HCT116 (cell line): ENCODE measurements around the gene EMX1. TPM values are rescaled to one million over a fixed set of nuclear protein-coding genes. Genes with fewer than 3 reads are reported as not detected.

ENCODE experiments used
- ATAC-seq: fragments of 200-7000 bp; cut with Tn5 transposase; 2 replicates; pipeline ENCODE4 v1.9.1; 2020; ENCODE audit warnings: mild to moderate bottlenecking, moderate library complexity
- BruUV-seq: library from RNA; stranded (reverse); fragments of 400-500 nt; replicated peaks from 2 replicates; lab custom pipeline; 2021; lab: Mats Ljungman, UMichigan
- CTCF ChIA-PET: fragments of 300-600 bp; sonication (Branson Sonifier 250); formaldehyde crosslinking; loops from one replicate; lab custom pipeline; 2021; ENCODE audit warnings: antibody characterized with exemption; lab: Charles Lee
- POLR2A ChIA-PET: fragments of 300-600, 350-600 bp; sonication (Branson Sonifier 250); formaldehyde crosslinking; loops from one replicate; lab custom pipeline; 2021; ENCODE audit warnings: antibody characterized with exemption; lab: Charles Lee
- RAD21 ChIA-PET, 2 experiments: fragments of 300-600 bp; sonication (Branson Sonifier 250); formaldehyde crosslinking; loops; one replicate each; lab custom pipeline; 2023; ENCODE audit warnings: low total read pairs in 2 of 2; ENCODE audit not compliant: uncharacterized antibody in 2 of 2, unreplicated experiment in 2 of 2, low non-redundant PET in 1 of 2; lab: Charles Lee
- DNase-seq: peaks from one replicate; pipeline ENCODE4 v3.0.0-alpha.2; 2010; ENCODE audit warnings: low read depth, low spot score
- H2AFZ ChIP-seq: fragments of 200-600 bp; shearing (Covaris generic), sonication (generic); 2 replicates; pipeline ENCODE4 v1.6.1; 2017; ENCODE audit warnings: low read depth, mixed run types, mixed read lengths, antibody characterized with exemption, low read length; ENCODE audit not compliant: poor library complexity, severe bottlenecking
- H3K27ac ChIP-seq: 2 replicates; pipeline ENCODE4 v1.5.1; 2012; ENCODE audit warnings: low read depth, low read length
- H3K27me3 ChIP-seq: fragments of 200-600 bp; sonication (generic); 2 replicates; pipeline ENCODE4 v1.6.1; 2016; ENCODE audit warnings: mixed run types, low read length, mixed read lengths; ENCODE audit not compliant: insufficient read depth
- H3K36me3 ChIP-seq, 2 experiments: fragments of 200-500 bp in 1 of 2; fragments of 200-600 bp in 1 of 2; sonication (Bioruptor generic) in 1 of 2; sonication (generic) in 1 of 2; 2 replicates each; pipeline versions ENCODE4 v1.5.1 to v1.6.1; 2014 to 2016; ENCODE audit warnings: low read length in 2 of 2, inconsistent platforms in 1 of 2, mixed read lengths in 1 of 2, mixed run types in 1 of 2; ENCODE audit not compliant: insufficient read depth in 2 of 2, control insufficient read depth in 1 of 2
- H3K4me1 ChIP-seq, 2 experiments: fragments of 200-600 bp in 1 of 2; sonication (generic) in 1 of 2; 2 replicates each; pipeline versions ENCODE4 v1.5.1 to v1.6.1; 2012 to 2017; ENCODE audit warnings: low read length in 2 of 2, inconsistent platforms in 1 of 2, mild to moderate bottlenecking in 1 of 2, mixed read lengths in 1 of 2, mixed run types in 1 of 2, moderate library complexity in 1 of 2; ENCODE audit not compliant: insufficient read depth in 2 of 2, control insufficient read depth in 1 of 2
- H3K4me2 ChIP-seq: fragments of 200-600 bp; sonication (generic); 2 replicates; pipeline ENCODE4 v1.6.1; 2017; ENCODE audit warnings: mixed run types, low read length, mixed read lengths
- H3K4me3 ChIP-seq, 2 experiments: fragments of 200-600 bp in 1 of 2; sonication (generic) in 1 of 2; replicated peaks in 1 of 2; 2 replicates each; pipeline ENCODE4 v1.5.1; 2011 to 2016; ENCODE audit warnings: low read length in 2 of 2, control low read depth in 1 of 2, low read depth in 1 of 2, mild to moderate bottlenecking in 1 of 2, mixed read lengths in 1 of 2, mixed run types in 1 of 2
- H3K79me2 ChIP-seq: fragments of 200-600 bp; sonication (generic); 2 replicates; pipeline ENCODE4 v1.6.1; 2017; ENCODE audit warnings: mild to moderate bottlenecking, mixed run types, low read length, moderate library complexity, mixed read lengths; ENCODE audit not compliant: insufficient read depth
- H3K9ac ChIP-seq: fragments of 200-600 bp; sonication (generic); 2 replicates; pipeline ENCODE4 v1.6.1; 2016; ENCODE audit warnings: low read length, mixed read lengths
- H3K9me2 ChIP-seq: fragments of 200-600 bp; sonication (generic), shearing (Covaris generic); 2 replicates; pipeline ENCODE4 v1.6.1; 2017; ENCODE audit warnings: mixed run types, mild to moderate bottlenecking, moderate library complexity; ENCODE audit not compliant: insufficient read depth
- H3K9me3 ChIP-seq, 2 experiments: fragments of 200-500 bp in 1 of 2; fragments of 200-600 bp in 1 of 2; sonication (Bioruptor generic) in 1 of 2; sonication (generic) in 1 of 2; 2 replicates each; pipeline ENCODE4 v1.6.1; 2014 to 2017; ENCODE audit warnings: low read length in 2 of 2, mixed read lengths in 2 of 2, inconsistent platforms in 1 of 2, low read depth in 1 of 2, mild to moderate bottlenecking in 1 of 2, mixed run types in 1 of 2, moderate library complexity in 1 of 2; ENCODE audit not compliant: control insufficient read depth in 1 of 2, insufficient read depth in 1 of 2
- H4K20me1 ChIP-seq: fragments of 200-600 bp; sonication (generic), shearing (Covaris generic); 2 replicates; pipeline ENCODE4 v1.6.1; 2017; ENCODE audit warnings: mixed run types, mild to moderate bottlenecking, moderate library complexity; ENCODE audit not compliant: insufficient read depth
- EZH2phosphoT487 ChIP-seq: fragments of 200-600 bp; IDR thresholded peaks from 2 replicates; pipeline ENCODE4 v1.6.1; 2018; ENCODE audit warnings: antibody characterized with exemption, borderline replicate concordance
- FOSL1 ChIP-seq: IDR thresholded peaks from 2 replicates; pipeline ENCODE4 v1.6.1; 2012; ENCODE audit warnings: low read depth
- MAX ChIP-seq: IDR thresholded peaks from 2 replicates; pipeline ENCODE4 v1.6.1; 2012
- RAD21 ChIP-seq: IDR thresholded peaks from 2 replicates; pipeline ENCODE4 v1.6.1; 2012; ENCODE audit warnings: low read depth, mild to moderate bottlenecking
- SRF ChIP-seq: IDR thresholded peaks from 2 replicates; pipeline ENCODE4 v1.6.1; 2012; ENCODE audit warnings: low read depth
- ZBTB33 ChIP-seq: IDR thresholded peaks from 2 replicates; pipeline ENCODE4 v1.6.1; 2011; ENCODE audit warnings: mild to moderate bottlenecking, low read length, moderate library complexity; ENCODE audit not compliant: insufficient replicate concordance; ENCODE audit errors: extremely low read depth
- ZFX ChIP-seq: fragments of 450-650 bp; IDR thresholded peaks from 2 replicates; pipeline ENCODE4 v1.6.1; 2017
- intact Hi-C: fragments of 100-400 bp; cut with micrococcal nuclease; formaldehyde crosslinking; loops from 2 replicates; pipeline ENCODE4 v1.10.0; 2022
- total RNA-seq: library from RNA; stranded (reverse); gene quantifications from one replicate; pipeline ENCODE4 v1.2.1, GENCODE V29; 2021; ENCODE audit not compliant: unreplicated experiment

Gene EMX1
- total RNA-seq, 1 experiment from 2014 or later = 3.1 TPM

GRCh38 chr2:72961036-72961720 is 43.9 kb downstream of the EMX1 start:
- RAD21 ChIA-PET = no interaction called here
- Histone ChIP-seq H3K27ac (no peak overlapping the region), H3K4me3 (no peak overlapping the region), H3K4me2 (no peak overlapping the region), H3K4me1 (no peaks in the 10 kb centered on the region), H3K9me3 (no peaks in the 10 kb centered on the region), H3K36me3 (no peaks in the 10 kb centered on the region), H3K9me2 (no peaks in the 10 kb centered on the region), H3K27me3 (no peaks in the 10 kb centered on the region), H2AFZ (no peak overlapping the region), H4K20me1 (no peaks in the 10 kb centered on the region), H3K79me2 (no peaks in the 10 kb centered on the region), H3K9ac (no peak overlapping the region)
- TF ChIP-seq ZBTB33 (no peak), MAX (no peak), EZH2phosphoT487 (no peak), SRF (no peak)
- ATAC-seq (no peak), DNase-seq (no peak)
- POLR2A ChIA-PET = no interaction called here
- no TSS peak for BruUV-seq
- CTCF ChIA-PET = interaction anchor here (0.7 kb wide), 1 partner anchor 13 kb away, joined by 3 read pairs; no protein-coding TSS in a partner anchor
- intact Hi-C loops = no loop called here

GRCh38 chr2:72961853-72962468 is 44.6 kb downstream of the EMX1 start:
- Histone ChIP-seq H4K20me1 (no peaks in the 10 kb centered on the region), H3K36me3 (no peaks in the 10 kb centered on the region)
- RAD21 ChIA-PET = no interaction called here
- TF ChIP-seq ZFX (no peak), RAD21 (no peak), FOSL1 (no peak)
- TF ChIP-seq, all 23 proteins: peak for 0
- DNase-seq (no peak), ATAC-seq (no peak)
- no peak overlapping the region for H3K9ac ChIP-seq
- H2AFZ ChIP-seq = no peak overlapping the region
- no peaks in the 10 kb centered on the region for H3K9me3 ChIP-seq
- H3K4me1 ChIP-seq = no peaks in the 10 kb centered on the region
- H3K79me2 ChIP-seq = no peaks in the 10 kb centered on the region
- H3K4me2 ChIP-seq = no peak overlapping the region
- ChIA-PET CTCF (interaction anchor here (0.7 kb wide), 1 partner anchor 12 kb away, joined by 3 read pairs; no protein-coding TSS in a partner anchor), POLR2A (no interaction called here)
- no peak overlapping the region for H3K4me3 ChIP-seq
- no peak overlapping the region for H3K27ac ChIP-seq
- no peaks in the 10 kb centered on the region for H3K9me2 ChIP-seq
- H3K27me3 ChIP-seq = no peaks in the 10 kb centered on the region
- intact Hi-C loops = no loop called here
- no TSS peak for BruUV-seq
